HG02588 (cell line): Measurements from ENCODE around the gene PRR7.

ENCODE experiments used
- ATAC-seq: cut with Tn5 transposase; IDR thresholded peaks from one replicate; pipeline ENCODE4 v1.9.1; 2021; ENCODE audit warnings: mild to moderate bottlenecking, moderate library complexity; ENCODE audit not compliant: unreplicated experiment

PRR7 gene

DNA sequence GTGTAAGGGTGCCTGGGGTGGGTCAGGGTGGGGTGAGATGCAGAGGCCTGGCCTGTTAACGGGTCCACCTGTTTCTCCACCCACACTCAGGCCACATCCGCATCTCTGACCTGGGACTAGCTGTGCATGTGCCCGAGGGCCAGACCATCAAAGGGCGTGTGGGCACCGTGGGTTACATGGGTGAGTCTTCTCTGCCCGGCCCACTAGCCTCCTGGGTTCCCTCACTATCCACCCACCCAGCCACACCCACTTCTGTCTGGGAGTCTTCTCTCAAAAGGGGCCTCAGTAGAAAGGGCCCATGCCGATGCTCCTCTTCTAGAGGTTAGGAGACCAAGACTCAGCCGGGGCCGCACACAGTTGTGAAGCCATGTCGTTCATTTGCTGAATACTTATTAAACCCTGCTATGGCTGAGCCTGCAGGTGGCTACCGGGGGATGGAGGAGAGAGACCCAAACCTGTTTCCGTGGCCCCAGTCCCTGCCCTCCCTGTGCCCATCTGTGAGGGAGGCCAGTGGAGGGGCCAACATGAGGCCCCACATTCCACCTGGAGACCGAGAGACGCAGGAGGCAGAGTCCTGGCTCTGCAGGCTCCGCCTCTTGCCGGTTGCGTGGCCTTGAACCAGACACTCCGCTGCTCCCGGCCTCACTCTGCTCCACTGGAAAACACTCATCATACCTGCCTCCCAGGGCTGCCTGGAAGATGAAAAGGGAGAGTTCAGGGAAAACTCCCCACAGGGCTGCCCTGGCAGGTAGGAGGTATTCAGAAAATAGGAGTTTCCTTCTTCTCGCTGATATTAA, 11.5 kb upstream of the PRR7 start:
- ATAC-seq: no peak

GRCh38 chr5:177435847-177436536, 10.6 kb upstream of the PRR7 start:
- no peak for ATAC-seq

GRCh38 chr5:177437623-177438022, 9.0 kb upstream of the PRR7 start:
- no peak for ATAC-seq

- no peak for ATAC-seq
These were observed 8.1 kb upstream of the PRR7 start for GRCh38 chr5:177438468-177438867.

GRCh38 chr5:177439518-177440053, 7.0 kb upstream of the PRR7 start:
- no peak for ATAC-seq

DNA sequence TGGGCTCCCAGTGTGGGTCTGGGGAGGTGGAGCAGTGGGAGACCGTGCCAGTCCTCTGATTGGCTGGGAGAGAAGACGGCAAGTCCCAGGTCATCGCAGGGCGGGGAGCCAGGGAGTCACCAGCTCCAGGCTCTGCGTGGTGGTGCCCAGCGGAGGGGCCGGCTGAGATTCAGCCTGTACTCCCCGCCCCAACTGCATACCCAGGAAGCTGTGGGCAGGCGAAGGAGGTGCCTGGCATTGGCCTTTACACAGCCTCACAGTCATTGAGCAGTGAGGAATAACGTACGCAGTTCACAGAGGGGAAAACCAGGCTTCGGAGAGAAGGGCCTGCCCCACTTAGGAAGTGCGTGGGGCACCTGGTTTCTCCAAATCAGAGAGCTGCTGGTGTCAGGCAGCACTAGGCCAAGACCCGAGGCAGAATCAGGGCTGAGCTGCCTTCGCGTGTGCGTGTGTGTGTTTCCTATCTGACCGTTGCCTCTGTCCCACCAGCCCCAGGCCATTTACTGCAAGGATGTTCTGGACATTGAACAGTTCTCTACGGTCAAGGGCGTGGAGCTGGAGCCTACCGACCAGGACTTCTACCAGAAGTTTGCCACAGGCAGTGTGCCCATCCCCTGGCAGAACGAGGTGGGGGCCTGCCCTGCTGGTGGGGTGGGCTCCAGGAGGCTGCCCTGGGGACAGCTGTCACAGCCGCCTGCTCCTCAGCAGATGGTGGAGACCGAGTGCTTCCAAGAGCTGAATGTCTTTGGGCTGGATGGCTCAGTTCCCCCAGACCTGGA, 6.2 kb upstream of the PRR7 start:
- ATAC-seq: no peak

DNA sequence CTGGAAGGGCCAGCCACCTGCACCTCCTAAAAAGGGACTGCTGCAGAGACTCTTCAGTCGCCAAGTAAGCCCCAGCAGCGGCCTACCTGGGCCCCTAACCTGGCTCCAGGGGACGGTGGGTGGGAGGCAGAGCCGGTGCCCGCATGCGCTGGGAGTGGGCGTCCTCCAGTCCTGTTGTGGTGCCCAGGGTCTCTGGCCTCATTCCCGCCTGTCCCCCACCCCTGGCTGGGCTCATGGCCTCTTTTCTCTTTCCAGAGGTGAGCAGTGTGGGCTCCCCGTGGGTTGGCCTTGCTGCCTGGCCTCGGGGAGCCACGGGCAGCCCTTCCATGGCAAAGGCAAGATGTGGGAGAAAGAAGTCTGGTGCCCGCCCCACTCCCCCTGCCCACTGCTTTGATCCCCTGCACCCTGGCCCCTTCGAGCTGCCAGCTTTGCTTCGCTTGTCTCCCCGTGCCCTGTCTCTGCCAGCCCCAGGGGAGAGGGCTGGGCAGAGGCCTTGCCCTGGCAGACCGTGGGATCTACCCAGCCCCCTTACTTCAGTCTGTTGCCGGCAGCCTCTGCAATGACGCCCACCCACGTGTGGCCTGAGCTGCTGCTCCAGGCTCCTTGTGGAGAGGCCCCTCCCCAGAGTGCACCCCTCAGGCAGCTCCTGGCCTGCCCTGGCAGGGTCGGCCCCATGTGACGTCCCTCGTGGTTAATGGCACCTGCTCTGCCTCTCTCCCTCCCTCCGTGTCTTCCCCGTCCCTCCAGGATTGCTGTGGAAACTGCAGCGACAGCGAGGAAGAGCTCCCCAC, 5.4 kb upstream of the PRR7 start:
- no peak for ATAC-seq

GRCh38 chr5:177442066-177442826, 4.4 kb upstream of the PRR7 start:
- no peak for ATAC-seq

DNA sequence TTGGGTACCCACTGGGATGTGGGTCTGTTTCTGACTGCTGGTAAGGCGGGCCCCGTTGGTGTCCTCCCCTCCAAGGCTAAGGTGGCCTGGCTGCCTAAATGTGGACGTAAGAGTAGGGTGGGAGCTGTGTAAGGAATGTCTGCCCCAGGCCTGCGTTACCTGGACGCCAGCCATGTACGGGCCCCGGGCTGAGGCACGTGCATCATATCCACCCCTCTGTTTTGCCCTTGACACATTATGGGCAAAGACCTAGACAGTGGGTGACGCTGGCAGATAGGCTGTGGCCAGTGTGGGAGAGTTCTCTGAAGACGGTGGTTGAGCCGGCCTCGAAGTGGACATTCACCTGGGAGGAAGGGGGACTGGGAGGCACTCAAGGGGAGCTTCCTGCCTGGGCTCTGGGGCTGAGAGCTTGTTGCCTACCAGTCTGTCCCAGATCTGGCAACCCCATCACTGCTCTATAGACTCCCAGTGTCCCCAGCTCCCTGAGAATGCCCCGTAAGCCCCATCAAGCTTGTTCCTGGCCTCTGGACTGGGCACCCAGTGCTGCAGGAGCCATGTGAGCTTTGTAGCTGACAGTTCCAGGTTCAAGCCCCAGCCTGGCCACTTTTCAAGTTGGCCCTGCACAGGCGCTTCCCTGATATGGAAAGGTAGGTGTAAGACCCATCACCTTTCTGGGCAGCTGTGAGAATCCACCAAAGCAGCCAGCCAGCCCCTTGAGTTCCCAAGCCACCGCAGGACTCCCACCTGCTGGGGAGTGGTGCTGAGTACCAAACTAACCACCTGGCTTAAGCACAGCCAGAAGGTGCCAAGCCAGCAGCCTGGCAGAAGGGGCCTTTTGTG, 3.2 kb upstream of the PRR7 start:
- ATAC-seq: no peak

DNA sequence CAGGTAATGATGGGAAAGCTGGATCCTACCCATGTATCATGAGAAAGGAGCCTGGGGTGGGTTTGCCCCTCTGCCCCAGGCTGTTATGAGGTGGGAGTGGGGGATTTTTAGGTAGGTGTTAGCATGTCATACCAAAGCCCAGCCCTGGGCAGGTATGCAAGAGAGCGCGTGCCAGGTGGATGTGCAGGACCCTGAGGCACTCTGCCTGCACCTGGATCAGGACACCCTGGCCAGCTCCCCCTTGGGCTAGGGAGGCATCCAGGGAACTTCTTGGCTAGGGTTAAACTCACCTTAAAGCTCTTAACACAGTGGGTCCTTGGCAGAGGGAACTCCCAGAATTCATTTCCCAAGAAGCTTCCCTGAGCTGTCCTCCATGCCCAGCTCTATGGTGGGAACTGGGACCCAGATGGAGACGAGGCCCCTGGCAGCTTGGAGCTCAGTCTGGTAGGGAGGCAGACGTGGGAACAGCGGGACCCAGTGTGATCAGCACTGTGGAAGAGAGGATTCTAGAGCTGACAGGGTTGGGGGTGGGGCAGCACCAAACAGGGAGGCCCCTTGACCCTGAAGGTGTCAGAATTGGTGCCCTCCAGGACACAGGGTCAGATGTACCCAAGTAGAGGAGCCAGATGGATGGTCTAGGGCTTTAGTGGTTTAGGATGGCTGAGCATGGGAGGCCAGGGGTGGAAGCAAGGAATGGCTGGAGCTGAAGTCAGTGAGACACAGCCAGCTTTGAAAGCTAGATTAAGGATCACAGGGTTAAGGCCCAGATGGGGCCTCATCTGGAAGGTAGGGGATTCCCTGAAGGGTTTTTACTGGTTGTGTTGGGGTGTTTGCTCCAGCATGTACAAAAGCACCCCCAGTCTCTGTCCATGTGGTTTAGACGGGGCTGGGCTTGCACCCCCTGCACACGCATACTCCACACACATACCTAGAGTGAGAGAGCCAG, 2.2 kb upstream of the PRR7 start:
- ATAC-seq: no peak

DNA sequence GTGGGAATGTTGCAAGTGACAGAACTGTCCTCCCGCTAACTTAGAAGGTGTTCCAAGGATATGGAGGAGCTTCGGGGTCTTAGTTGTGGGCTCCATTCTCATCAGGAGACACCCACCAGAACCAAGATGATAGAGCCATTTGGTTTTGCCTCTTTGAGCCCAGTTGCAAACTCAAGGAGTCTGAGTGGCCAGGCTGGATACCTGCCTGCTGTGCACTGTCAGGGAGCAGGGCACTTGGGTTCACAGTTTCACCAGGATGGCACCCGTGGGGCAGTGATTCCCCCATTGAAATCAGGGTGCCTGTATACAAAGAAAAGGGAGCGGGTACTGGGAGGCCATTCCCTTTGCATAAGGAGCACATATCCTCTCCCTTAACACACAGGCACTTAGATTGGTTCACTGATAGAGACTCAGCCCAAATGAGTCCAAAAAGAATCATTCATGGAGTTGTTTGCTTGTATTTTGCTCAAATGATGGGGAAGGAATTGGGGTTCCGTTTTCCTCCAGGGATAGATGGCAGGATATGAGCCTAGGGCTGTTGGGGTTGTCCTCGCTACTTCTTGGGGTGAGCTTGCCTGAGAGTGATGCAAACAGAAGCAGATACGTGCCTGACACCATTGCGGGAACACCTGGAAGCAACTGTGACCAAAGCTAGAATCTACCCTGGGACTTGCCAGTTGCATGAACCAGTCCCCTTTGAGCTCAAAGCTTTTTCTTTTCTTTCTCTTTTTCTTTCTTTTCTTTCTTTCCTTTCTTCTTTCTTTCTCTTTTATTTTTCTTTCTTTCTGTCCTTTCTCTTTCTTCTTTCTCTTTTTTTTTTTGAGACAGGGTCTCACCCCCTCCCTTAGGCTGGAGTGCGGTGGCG, 1.3 kb upstream of the PRR7 start:
- ATAC-seq: no peak

- ATAC-seq: no peak
These were observed 756 bp upstream of the PRR7 start for GRCh38 chr5:177445917-177446199.

DNA sequence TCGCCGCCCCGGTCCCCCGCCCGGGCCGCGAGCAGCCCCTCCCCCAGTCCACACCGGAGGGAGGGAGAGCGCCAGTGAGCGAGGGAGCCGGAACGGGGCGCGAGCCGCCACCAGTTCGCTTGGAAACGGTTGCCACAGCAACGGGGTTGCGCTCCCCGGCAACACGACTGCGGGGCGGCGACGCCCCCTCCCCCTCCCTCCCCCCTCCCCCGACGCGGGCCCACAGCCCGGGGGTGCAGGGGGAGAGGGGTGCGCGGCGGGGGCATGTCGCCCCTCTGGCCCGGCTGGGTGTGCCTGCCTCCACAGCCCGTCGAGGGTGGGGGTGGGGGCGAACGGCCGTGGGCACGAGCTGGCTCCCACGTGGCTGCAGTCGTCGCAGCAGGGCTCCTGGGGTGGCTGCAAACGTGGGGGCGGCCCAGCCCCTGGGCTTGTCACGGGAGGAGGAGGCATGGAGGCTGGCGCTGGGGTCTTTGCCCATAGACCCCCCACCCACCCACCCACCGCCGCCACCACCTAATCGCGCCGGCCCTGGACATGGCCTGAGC, 524 bp downstream of the PRR7 start:
- peak; percentile 28 for ATAC-seq

DNA sequence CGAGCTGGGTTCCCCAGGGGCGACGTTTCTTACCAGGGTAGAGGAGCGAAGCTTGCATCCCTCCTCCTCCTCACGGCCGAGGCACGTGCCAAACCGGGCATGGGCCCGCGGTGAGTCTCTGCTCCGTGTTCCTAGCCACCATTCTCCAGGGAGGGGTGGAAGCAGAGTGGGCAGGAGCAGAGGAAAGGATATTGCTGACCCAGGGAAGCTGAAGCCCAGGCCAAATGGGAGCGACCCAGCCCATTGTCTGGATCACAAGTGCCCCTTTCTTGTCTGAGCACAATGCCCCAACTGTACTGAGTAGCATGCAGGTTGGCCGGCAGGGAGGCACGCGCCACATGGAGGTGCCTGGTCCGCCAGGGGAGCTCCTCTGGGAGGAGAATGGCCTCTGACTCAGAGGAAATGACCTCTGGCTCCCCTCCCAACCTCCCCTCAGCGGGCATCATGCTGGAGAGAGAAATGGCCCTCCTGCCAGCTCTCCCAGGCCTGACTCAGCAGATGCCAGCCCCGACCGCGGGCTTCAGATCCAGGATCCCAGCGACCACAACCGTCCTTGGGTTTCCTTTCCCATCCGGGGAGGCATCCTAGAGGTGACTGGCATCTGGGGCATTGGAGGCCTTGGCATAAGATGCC, 1.1 kb downstream of the PRR7 start:
- no peak for ATAC-seq

DNA sequence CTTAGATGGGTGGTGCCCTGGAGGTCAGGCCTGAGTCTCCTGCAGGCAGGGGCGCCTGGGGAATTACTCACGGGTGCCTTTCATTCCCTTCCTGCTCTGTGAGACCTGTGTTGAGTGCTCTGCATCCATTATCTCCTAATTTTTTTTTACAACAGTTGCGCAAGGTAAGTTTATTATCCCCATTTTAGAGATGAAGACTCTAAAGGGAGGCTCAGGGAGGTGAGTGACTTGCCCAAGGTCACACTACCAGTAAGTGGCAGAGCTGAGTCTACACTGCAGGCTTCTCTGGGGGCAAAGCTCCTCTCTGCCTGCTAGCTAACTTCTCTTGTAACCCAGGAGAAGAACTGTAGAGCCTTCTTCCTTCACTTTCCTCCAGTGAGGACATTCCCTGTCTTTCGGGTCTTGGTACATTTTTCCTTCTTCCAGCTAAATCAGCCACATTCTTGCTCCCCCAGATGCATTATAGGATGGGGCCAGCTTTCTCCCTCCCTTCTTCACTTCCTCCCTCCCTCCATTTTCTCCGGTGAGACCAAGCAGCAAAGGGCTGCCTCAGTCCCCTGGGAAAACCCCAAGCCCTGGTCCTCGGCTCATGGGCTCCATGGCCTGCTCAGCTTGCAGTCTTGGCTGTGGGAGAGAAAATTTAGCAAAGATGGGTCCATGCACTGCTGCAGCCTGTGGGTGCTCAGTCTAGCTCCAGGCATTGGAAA, 1.8 kb downstream of the PRR7 start:
- ATAC-seq: no peak
